HepG2 (cell line): ENCODE data around the gene PKLR. TPM values are rescaled to one million over a fixed set of nuclear protein-coding genes. Genes with fewer than 3 reads are reported as not detected.
A peak's percentile ranks its signal among the peaks of the same experiment; 100 is the strongest.

Source experiments
- ARID2 ChIP-seq: sonication (generic); formaldehyde crosslinking; IDR thresholded peaks from 2 replicates; pipeline ENCODE4 v1.8.1; 2022; ENCODE audit warnings: mild to moderate bottlenecking, missing genetic modification reagents, borderline replicate concordance
- BCL6 ChIP-seq: IDR thresholded peaks from 2 replicates; pipeline ENCODE4 v1.6.1; 2016; ENCODE audit warnings: missing genetic modification reagents, missing compliant biosample characterization
- CBX5 ChIP-seq: sonication (generic); formaldehyde crosslinking; IDR thresholded peaks from 2 replicates; pipeline ENCODE4 v1.4.0; 2020; ENCODE audit warnings: missing genetic modification reagents, borderline replicate concordance
- CHCHD3 ChIP-seq: sonication (generic); formaldehyde crosslinking; IDR thresholded peaks from 2 replicates; pipeline ENCODE4 v1.8.0; 2022; ENCODE audit warnings: mild to moderate bottlenecking, missing genetic modification reagents, moderate library complexity
- FOXJ3 ChIP-seq: sonication (generic); formaldehyde crosslinking; IDR thresholded peaks from 2 replicates; pipeline ENCODE4 v1.4.0; 2020; ENCODE audit warnings: missing genetic modification reagents, mild to moderate bottlenecking, borderline replicate concordance
- GABPB1 ChIP-seq: IDR thresholded peaks from 2 replicates; pipeline ENCODE4 v1.6.1; 2016; ENCODE audit warnings: mild to moderate bottlenecking, missing genetic modification reagents, moderate library complexity, missing compliant biosample characterization
- HDAC1 ChIP-seq: sonication (generic); formaldehyde crosslinking; IDR thresholded peaks from 2 replicates; pipeline ENCODE4 v1.5.1; 2020; ENCODE audit warnings: mild to moderate bottlenecking, missing genetic modification reagents
- HNF1B ChIP-seq: sonication (generic); formaldehyde crosslinking; IDR thresholded peaks from 2 replicates; pipeline ENCODE4 v1.5.1; 2020; ENCODE audit warnings: mild to moderate bottlenecking, moderate library complexity, missing genetic modification reagents
- HNRNPL ChIP-seq: fragments of 200-400 bp; formaldehyde crosslinking; IDR thresholded peaks from 2 replicates; pipeline ENCODE4 v1.6.1; 2017; ENCODE audit warnings: mild to moderate bottlenecking, low read depth, low read length
- HOXA5 ChIP-seq: sonication (generic); formaldehyde crosslinking; IDR thresholded peaks from 2 replicates; pipeline ENCODE4 v1.4.0; 2020; ENCODE audit warnings: missing genetic modification reagents
- JDP2 ChIP-seq: sonication (generic); formaldehyde crosslinking; IDR thresholded peaks from 2 replicates; pipeline ENCODE4 v1.8.1; 2022; ENCODE audit warnings: missing genetic modification reagents, borderline replicate concordance
- MAFG ChIP-seq: sonication (generic); formaldehyde crosslinking; IDR thresholded peaks from 2 replicates; pipeline ENCODE4 v1.5.1; 2020; ENCODE audit warnings: mild to moderate bottlenecking, missing genetic modification reagents
- NFYB ChIP-seq: sonication (generic); formaldehyde crosslinking; IDR thresholded peaks from 2 replicates; pipeline ENCODE4 v1.4.0; 2020; ENCODE audit warnings: missing genetic modification reagents
- NPAS2 ChIP-seq: sonication (generic); formaldehyde crosslinking; IDR thresholded peaks from 2 replicates; pipeline ENCODE4 v1.8.0; 2022; ENCODE audit warnings: mild to moderate bottlenecking, missing genetic modification reagents, borderline replicate concordance
- POLR2G ChIP-seq: fragments of 200-400 bp; formaldehyde crosslinking; IDR thresholded peaks from 2 replicates; pipeline ENCODE4 v1.6.1; 2018; ENCODE audit warnings: mild to moderate bottlenecking, low read depth, low read length, moderate library complexity
- RAD21 ChIP-seq: fragments of 450-650 bp; formaldehyde crosslinking; IDR thresholded peaks from 2 replicates; pipeline ENCODE4 v1.5.0; 2020; ENCODE audit warnings: mild to moderate bottlenecking
- RBM39 ChIP-seq: fragments of 200-400 bp; formaldehyde crosslinking; IDR thresholded peaks from one replicate; pipeline ENCODE4 v1.6.1; 2018; ENCODE audit warnings: antibody characterized with exemption, mild to moderate bottlenecking, low read depth, low read length; ENCODE audit not compliant: poor library complexity, severe bottlenecking
- TBP ChIP-seq: sonication (generic); formaldehyde crosslinking; IDR thresholded peaks from 2 replicates; pipeline ENCODE4 v1.5.0; 2020; ENCODE audit warnings: missing genetic modification reagents
- TCF7L2 ChIP-seq: IDR thresholded peaks from 2 replicates; pipeline ENCODE4 v1.6.1; 2011; ENCODE audit warnings: mild to moderate bottlenecking, low read depth, low read length, moderate library complexity
- TFE3 ChIP-seq: IDR thresholded peaks from 2 replicates; pipeline ENCODE4 v1.6.1; 2016
- THAP11 ChIP-seq: IDR thresholded peaks from 2 replicates; pipeline ENCODE4 v1.6.1; 2016; ENCODE audit warnings: missing biosample characterization, missing genetic modification reagents
- ZNF18 ChIP-seq: sonication (generic); formaldehyde crosslinking; IDR thresholded peaks from 2 replicates; pipeline ENCODE4 v1.8.0; 2022; ENCODE audit warnings: mild to moderate bottlenecking, missing genetic modification reagents; ENCODE audit not compliant: insufficient replicate concordance
- ZNF337 ChIP-seq: sonication (generic); formaldehyde crosslinking; IDR thresholded peaks from 2 replicates; pipeline ENCODE4 v1.5.1; 2020; ENCODE audit warnings: missing genetic modification reagents, low read depth, mild to moderate bottlenecking, borderline replicate concordance
- ZNF33B ChIP-seq: sonication (generic); formaldehyde crosslinking; IDR thresholded peaks from 2 replicates; pipeline ENCODE4 v1.5.1; 2020; ENCODE audit warnings: mild to moderate bottlenecking, missing genetic modification reagents
- ZNF563 ChIP-seq: sonication (generic); formaldehyde crosslinking; IDR thresholded peaks from 2 replicates; pipeline ENCODE4 v1.8.0; 2022; ENCODE audit warnings: mild to moderate bottlenecking, moderate library complexity, missing genetic modification reagents
- polyA plus RNA-seq, 8 experiments: library from polyadenylated mRNA; depleted of rRNA in 3 of 8; stranded (reverse) in 7 of 8; unstranded in 1 of 8; fragments of >200 nt; fragmentation: Illumina TruSeq in 4 of 8; extraction: Trizol in 4 of 8; gene quantifications; 2 replicates each; pipeline versions ENCODE4 v1.2.1 to v1.2.3, GENCODE V29; 2011 to 2016; ENCODE audit warnings: low read depth in 4 of 8, missing spikeins in 1 of 8, mixed read lengths in 1 of 8; ENCODE audit not compliant: insufficient read depth in 1 of 8
- total RNA-seq, 5 experiments: library from RNA; depleted of rRNA; stranded (reverse); fragments of >200 nt; fragmentation: Illumina TruSeq; extraction: Trizol; gene quantifications; 2 replicates each; pipeline ENCODE4 v1.2.3, GENCODE V29; 2016; ENCODE audit warnings: low read depth in 1 of 5

Gene PKLR
- total and polyA plus RNA-seq, 2 of the 13 experiments (the other 11 are each of a cell fraction or from before 2014, with no cell fraction given), result 10.3 to 29.3 TPM

- TF ChIP-seq BCL6 (CRISPR knock-in tag) (0 out of 2 replicates have a peak, but pooled peaks have one; percentile 3), HDAC1 (CRISPR knock-in tag) (peak; percentile 55), THAP11 (CRISPR knock-in tag) (peak; percentile 55; the same call in 1 of the 2 replicates), FOXJ3 (CRISPR knock-in tag) (no peak), ZNF18 (CRISPR knock-in tag) (no peak), NFYB (CRISPR knock-in tag) (no peak), RAD21 (CRISPR knock-in tag) (peak; percentile 66), ARID2 (CRISPR knock-in tag) (no peak), TBP (0 out of 2 replicates have a peak, but pooled peaks have one; percentile 53), TFE3 (no peak), POLR2G (peak; percentile 30; the same call in 1 of the 2 replicates), ZNF337 (no peak), HNF1B (CRISPR knock-in tag) (peak; percentile 63), MAFG (CRISPR knock-in tag) (no peak), HNRNPL (peak; percentile 50; the same call in 1 of the 2 replicates), TCF7L2 (no peak), RBM39 (peak; percentile 14), ZNF563 (CRISPR knock-in tag) (peak; percentile 42; the same call in 1 of the 2 replicates), ZNF33B (peak; percentile 40; the same call in 1 of the 2 replicates), NPAS2 (CRISPR knock-in tag) (no peak), CBX5 (CRISPR knock-in tag) (no peak), GABPB1 (CRISPR knock-in tag) (peak; percentile 43), JDP2 (CRISPR knock-in tag) (no peak), CHCHD3 (no peak), HOXA5 (CRISPR knock-in tag) (peak; percentile 1; the same call in 1 of the 2 replicates)
Measured at GRCh38 chr1:155324717-155325602, 23.7 kb upstream of the PKLR start (continued).
